Measurements from ENCODE around the gene APOBEC3H.

- TF ChIP-seq CTCF (IDR thresholded peaks at IDR 0.05) (no peak), POLR2AphosphoS5 (IDR thresholded peaks at IDR 0.05; ENCODE audit: low read depth, low read length) (no peak)
- TF ChIP-seq, protein P1, sequence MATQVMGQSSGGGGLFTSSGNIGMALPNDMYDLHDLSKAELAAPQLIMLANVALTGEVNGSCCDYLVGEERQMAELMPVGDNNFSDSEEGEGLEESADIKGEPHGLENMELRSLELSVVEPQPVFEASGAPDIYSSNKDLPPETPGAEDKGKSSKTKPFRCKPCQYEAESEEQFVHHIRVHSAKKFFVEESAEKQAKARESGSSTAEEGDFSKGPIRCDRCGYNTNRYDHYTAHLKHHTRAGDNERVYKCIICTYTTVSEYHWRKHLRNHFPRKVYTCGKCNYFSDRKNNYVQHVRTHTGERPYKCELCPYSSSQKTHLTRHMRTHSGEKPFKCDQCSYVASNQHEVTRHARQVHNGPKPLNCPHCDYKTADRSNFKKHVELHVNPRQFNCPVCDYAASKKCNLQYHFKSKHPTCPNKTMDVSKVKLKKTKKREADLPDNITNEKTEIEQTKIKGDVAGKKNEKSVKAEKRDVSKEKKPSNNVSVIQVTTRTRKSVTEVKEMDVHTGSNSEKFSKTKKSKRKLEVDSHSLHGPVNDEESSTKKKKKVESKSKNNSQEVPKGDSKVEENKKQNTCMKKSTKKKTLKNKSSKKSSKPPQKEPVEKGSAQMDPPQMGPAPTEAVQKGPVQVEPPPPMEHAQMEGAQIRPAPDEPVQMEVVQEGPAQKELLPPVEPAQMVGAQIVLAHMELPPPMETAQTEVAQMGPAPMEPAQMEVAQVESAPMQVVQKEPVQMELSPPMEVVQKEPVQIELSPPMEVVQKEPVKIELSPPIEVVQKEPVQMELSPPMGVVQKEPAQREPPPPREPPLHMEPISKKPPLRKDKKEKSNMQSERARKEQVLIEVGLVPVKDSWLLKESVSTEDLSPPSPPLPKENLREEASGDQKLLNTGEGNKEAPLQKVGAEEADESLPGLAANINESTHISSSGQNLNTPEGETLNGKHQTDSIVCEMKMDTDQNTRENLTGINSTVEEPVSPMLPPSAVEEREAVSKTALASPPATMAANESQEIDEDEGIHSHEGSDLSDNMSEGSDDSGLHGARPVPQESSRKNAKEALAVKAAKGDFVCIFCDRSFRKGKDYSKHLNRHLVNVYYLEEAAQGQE (IDR thresholded peaks at IDR 0.05; ENCODE audit: insufficient read depth in 1 of 2, low read depth in 2 of 2, low read length in 1 of 2), result no peak
Measured at GRCh38 chr22:39098576-39098975, 1.5 kb downstream of the APOBEC3H start.

Measured in Panc1 (cell line).